ENCODE measurements around the gene PDIK1L. TPM values are rescaled to one million over a fixed set of nuclear protein-coding genes. Genes with fewer than 3 reads are reported as not detected.
A peak's percentile ranks its signal among the peaks of the same experiment; 100 is the strongest.

The PDIK1L gene
- total and polyA plus RNA-seq, 9 of the 15 experiments (the other 6 are each of a cell fraction or from before 2014, with no cell fraction given), result 12.8 to 30.2 (median 21.5) TPM

- TF ChIP-seq REST (IDR thresholded peaks at IDR 0.05; ENCODE audit: borderline replicate concordance) (peak; percentile 56), REST (CRISPR knock-in tag; IDR thresholded peaks at IDR 0.05; ENCODE audit: low read depth) (0 out of 2 replicates have a peak, but pooled peaks have one; percentile 61), ZNF586 (CRISPR knock-in tag; conservative IDR thresholded peaks at IDR 0.05) (no peak), IFI16 (CRISPR knock-in tag; IDR thresholded peaks at IDR 0.05) (no peak), ZNF77 (CRISPR knock-in tag; IDR thresholded peaks at IDR 0.05) (no peak), TBL1XR1 (IDR thresholded peaks at IDR 0.05; ENCODE audit: low read length in 2 of 2) (peak; percentile 12 to 98; a peak in 2 of 4 replicates), DIDO1 (tag; IDR thresholded peaks at IDR 0.05; ENCODE audit: low read depth) (peak; percentile 69), RB1 (IDR thresholded peaks at IDR 0.05; ENCODE audit: low read depth) (peak; percentile 96), MTF1 (CRISPR knock-in tag; IDR thresholded peaks at IDR 0.05; ENCODE audit: borderline replicate concordance) (no peak), BHLHE40 (IDR thresholded peaks at IDR 0.05; ENCODE audit: low read length) (peak; percentile 85), ZNF217 (CRISPR knock-in tag; IDR thresholded peaks at IDR 0.05) (0 out of 2 replicates have a peak, but pooled peaks have one; percentile 52), ZNF592 (IDR thresholded peaks at IDR 0.05) (peak; percentile 63), ZNF316 (IDR thresholded peaks at IDR 0.05) (no peak), GATAD2A (IDR thresholded peaks at IDR 0.05) (peak; percentile 96), MNT (conservative IDR thresholded peaks at IDR 0.05) (peak; percentile 99 to 100)
Measured at GRCh38 chr1:26169669-26170471, 58.2 kb downstream of the PDIK1L start, which contains the start of gene ZNF593 (continued).
